ENCODE data around the gene HNRNPH1.

Gene HNRNPH1

DNA sequence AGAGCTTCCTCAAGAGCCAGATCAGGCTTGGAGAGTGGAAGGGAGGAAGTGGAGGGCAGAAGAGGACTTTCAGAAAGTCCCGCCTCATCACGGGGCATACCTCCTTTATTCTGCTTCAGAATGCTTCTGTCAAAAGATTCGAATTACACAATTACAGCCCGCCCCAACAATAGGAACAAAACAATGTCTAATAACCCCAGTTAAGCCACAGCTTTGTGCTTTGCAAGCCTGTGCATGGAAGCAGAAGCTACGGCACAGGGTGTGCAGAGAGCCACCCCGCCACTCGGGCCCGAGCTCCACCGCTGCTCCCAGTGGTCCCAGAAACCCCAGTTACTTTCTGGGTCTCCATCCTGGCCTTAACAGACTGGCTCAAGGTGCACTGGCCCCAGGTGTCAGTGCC lies 23.5 kb downstream of the HNRNPH1 start:
- no peaks in the 10 kb centered on the region for H3K9me2 ChIP-seq (ENCODE audit: low read depth, low read length)
- no peak overlapping the region for H2AFZ ChIP-seq (ENCODE audit: low read length)
- H3K9me3 ChIP-seq (ENCODE audit: low read length), result no peaks in the 10 kb centered on the region
- H3K4me3 ChIP-seq (ENCODE audit: low read depth, low read length, poor library complexity, severe bottlenecking), result no peak overlapping the region
- TF ChIP-seq, protein P1, sequence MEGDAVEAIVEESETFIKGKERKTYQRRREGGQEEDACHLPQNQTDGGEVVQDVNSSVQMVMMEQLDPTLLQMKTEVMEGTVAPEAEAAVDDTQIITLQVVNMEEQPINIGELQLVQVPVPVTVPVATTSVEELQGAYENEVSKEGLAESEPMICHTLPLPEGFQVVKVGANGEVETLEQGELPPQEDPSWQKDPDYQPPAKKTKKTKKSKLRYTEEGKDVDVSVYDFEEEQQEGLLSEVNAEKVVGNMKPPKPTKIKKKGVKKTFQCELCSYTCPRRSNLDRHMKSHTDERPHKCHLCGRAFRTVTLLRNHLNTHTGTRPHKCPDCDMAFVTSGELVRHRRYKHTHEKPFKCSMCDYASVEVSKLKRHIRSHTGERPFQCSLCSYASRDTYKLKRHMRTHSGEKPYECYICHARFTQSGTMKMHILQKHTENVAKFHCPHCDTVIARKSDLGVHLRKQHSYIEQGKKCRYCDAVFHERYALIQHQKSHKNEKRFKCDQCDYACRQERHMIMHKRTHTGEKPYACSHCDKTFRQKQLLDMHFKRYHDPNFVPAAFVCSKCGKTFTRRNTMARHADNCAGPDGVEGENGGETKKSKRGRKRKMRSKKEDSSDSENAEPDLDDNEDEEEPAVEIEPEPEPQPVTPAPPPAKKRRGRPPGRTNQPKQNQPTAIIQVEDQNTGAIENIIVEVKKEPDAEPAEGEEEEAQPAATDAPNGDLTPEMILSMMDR (IDR thresholded peaks at IDR 0.05; ENCODE audit: low read length), result no peak
- TF ChIP-seq EZH2 (IDR thresholded peaks at IDR 0.05; ENCODE audit: borderline replicate concordance, low read length), result no peak
- H3K27me3 ChIP-seq (ENCODE audit: insufficient read depth, low read length), result no peaks in the 10 kb centered on the region
- no peak overlapping the region for H3K4me2 ChIP-seq (ENCODE audit: low read length)
- H3K4me1 ChIP-seq (ENCODE audit: insufficient read depth, low read length, severe bottlenecking), result no peaks in the 10 kb centered on the region
- no peaks in the 10 kb centered on the region for H3F3A ChIP-seq (ENCODE audit: insufficient read depth, low read length)
- H3K79me2 ChIP-seq (ENCODE audit: insufficient read depth, low read length), result no peaks in the 10 kb centered on the region
- H3K27ac ChIP-seq (ENCODE audit: low read depth, low read length, poor library complexity, severe bottlenecking), result no peak overlapping the region
- H3K9ac ChIP-seq (ENCODE audit: low read length), result no peak overlapping the region
- H4K20me1 ChIP-seq (ENCODE audit: insufficient read depth, low read length), result no peaks in the 10 kb centered on the region
- peaks cover 76% of the 10 kb centered on the region for H3K36me3 ChIP-seq (ENCODE audit: insufficient read depth, low read length)

DNA sequence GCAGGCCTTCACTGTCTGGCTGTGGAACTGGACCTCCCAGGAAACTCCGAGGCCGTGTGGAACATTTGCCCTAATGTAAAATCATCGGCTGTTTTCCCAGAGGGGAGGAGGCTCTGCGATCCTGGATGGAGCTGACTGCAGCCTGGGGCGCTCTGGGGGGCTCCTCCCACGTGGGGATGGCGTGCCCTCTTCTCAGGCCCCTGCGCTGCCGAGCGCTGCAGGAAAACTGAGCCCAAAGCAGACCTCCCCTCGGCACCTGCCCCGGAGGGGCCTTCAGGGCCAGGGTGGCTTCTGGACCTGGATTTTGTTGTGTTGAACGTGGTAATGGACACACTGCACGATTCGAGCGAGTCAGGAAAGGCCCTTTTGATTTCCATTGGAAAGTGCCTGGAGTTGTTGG lies 23.9 kb downstream of the HNRNPH1 start:
- TF ChIP-seq EZH2 (IDR thresholded peaks at IDR 0.05; ENCODE audit: borderline replicate concordance, low read length), result no peak
- TF ChIP-seq, protein P1 (IDR thresholded peaks at IDR 0.05; ENCODE audit: low read length), result no peak
- Histone ChIP-seq H4K20me1 (ENCODE audit: insufficient read depth, low read length) (no peaks in the 10 kb centered on the region), H3K4me2 (ENCODE audit: low read length) (no peak overlapping the region), H2AFZ (ENCODE audit: low read length) (no peak overlapping the region), H3K27me3 (ENCODE audit: insufficient read depth, low read length) (no peaks in the 10 kb centered on the region), H3K9me2 (ENCODE audit: low read depth, low read length) (no peaks in the 10 kb centered on the region), H3K9ac (ENCODE audit: low read length) (no peak overlapping the region), H3K79me2 (ENCODE audit: insufficient read depth, low read length) (no peaks in the 10 kb centered on the region), H3K36me3 (ENCODE audit: insufficient read depth, low read length) (peaks cover 80% of the 10 kb centered on the region), H3K4me3 (ENCODE audit: low read depth, low read length, poor library complexity, severe bottlenecking) (no peak overlapping the region), H3F3A (ENCODE audit: insufficient read depth, low read length) (no peaks in the 10 kb centered on the region), H3K9me3 (ENCODE audit: low read length) (no peaks in the 10 kb centered on the region), H3K27ac (ENCODE audit: low read depth, low read length, poor library complexity, severe bottlenecking) (no peak overlapping the region), H3K4me1 (ENCODE audit: insufficient read depth, low read length, severe bottlenecking) (no peaks in the 10 kb centered on the region)

DNA sequence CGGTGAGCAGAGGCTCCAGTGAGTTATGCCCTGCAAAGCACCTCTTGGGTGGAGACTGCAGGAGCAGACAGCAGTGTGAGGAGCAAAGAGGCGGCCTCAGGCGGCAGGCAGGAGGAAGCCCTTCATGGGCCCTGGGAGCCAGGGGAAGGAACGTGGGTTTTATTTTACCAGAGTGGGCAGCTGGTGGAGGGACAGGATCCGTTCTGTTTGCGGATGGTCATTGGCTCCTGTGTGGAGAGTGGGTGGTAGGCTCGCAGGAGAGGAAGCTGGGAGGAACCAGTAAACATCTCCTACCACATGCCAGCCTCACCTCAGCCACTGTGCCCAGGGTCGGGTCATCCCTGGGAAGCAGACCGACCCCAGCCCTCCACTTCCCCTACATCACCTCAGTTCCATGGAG lies 24.4 kb downstream of the HNRNPH1 start:
- no peaks in the 10 kb centered on the region for H3K9me3 ChIP-seq (ENCODE audit: low read length)
- no peaks in the 10 kb centered on the region for H3K9me2 ChIP-seq (ENCODE audit: low read depth, low read length)
- no peak overlapping the region for H3K4me2 ChIP-seq (ENCODE audit: low read length)
- H3K9ac ChIP-seq (ENCODE audit: low read length), result no peak overlapping the region
- H4K20me1 ChIP-seq (ENCODE audit: insufficient read depth, low read length), result no peaks in the 10 kb centered on the region
- H2AFZ ChIP-seq (ENCODE audit: low read length), result no peak overlapping the region
- H3K27ac ChIP-seq (ENCODE audit: low read depth, low read length, poor library complexity, severe bottlenecking), result no peak overlapping the region
- H3K4me1 ChIP-seq (ENCODE audit: insufficient read depth, low read length, severe bottlenecking), result no peaks in the 10 kb centered on the region
- no peaks in the 10 kb centered on the region for H3F3A ChIP-seq (ENCODE audit: insufficient read depth, low read length)
- H3K36me3 ChIP-seq (ENCODE audit: insufficient read depth, low read length), result peaks cover 80% of the 10 kb centered on the region
- no peak overlapping the region for H3K4me3 ChIP-seq (ENCODE audit: low read depth, low read length, poor library complexity, severe bottlenecking)
- no peaks in the 10 kb centered on the region for H3K79me2 ChIP-seq (ENCODE audit: insufficient read depth, low read length)
- TF ChIP-seq EZH2 (IDR thresholded peaks at IDR 0.05; ENCODE audit: borderline replicate concordance, low read length), result no peak
- TF ChIP-seq, protein P1 (IDR thresholded peaks at IDR 0.05; ENCODE audit: low read length), result no peak
- no peaks in the 10 kb centered on the region for H3K27me3 ChIP-seq (ENCODE audit: insufficient read depth, low read length)

Measured in OCI-LY1 (cell line).